Amniotic stem cell (primary cell): ENCODE measurements around the gene TSPY1.
"Not testable (repeated sequence)": the region's sequence is repeated elsewhere in the genome, so short reads cannot be mapped to it uniquely, and the experiment has no call there.

Experiments used
- DNase-seq: peaks from one replicate; lab custom pipeline; 2025; lab: John Stamatoyannopoulos, UW

Gene TSPY1

GRCh38 chrY:9466655-9467054 lies at the start of gene TSPY1:
TSPY1 (plus strand) TSS chrY:9466955; CDS start chrY:9467001, 46 bp downstream.
- DNase-seq: not testable (repeated sequence)

DNA sequence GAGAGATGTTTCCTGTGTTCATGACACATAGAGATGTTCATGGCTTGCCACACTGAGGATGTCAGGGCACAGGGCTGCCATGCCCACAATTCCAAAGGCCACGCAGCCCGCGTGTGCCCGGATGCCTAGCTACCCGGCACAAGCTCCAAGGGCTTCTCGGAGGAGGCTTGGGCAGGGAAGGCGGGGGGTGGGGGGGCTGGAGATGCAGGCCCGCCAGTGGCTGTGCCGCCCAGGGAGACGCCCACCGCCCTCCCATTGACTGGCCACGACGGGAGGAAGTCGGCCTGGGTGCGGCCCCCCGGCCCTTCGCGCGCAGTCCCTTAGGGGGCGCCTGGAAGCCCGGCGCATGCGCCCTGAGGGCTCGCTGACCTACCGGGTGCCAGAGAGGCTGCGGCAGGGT lies 20.2 kb downstream of the TSPY1 start, which contains the start of gene TSPY9:
Gene TSPY9 (plus strand): TSS at position 301 of the 400 bp plus-strand sequence. CDS start 46 bp downstream, at position 347.
- not testable (repeated sequence) for DNase-seq

GRCh38 chrY:9504396-9504795 lies 37.6 kb downstream of the TSPY1 start:
- DNase-seq: not testable (repeated sequence)

DNA sequence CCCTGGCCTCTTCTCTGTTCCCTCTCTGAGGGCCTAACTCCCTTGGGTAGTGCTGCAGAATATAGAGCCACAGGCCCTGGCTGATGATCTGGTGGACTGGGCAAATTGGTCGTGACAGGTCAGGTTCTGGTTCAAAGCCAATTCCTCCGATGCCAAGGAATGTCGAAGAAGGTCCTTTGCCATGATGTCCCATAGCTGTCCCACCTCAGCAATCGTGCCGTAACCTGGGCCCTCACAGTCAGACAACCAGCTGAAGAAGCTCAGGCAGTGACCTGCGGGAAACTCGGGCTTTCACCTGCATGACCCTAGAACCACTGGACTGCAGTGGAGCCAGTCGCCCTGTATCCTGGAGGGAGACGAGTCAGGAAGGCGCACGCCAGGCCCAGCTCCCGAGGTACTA lies 49.5 kb downstream of the TSPY1 start:
- not testable (repeated sequence) for DNase-seq
